Amniotic stem cell (primary cell): Measurements from ENCODE around the gene HCN2.

Experiments
- DNase-seq: peaks from one replicate; lab custom pipeline; 2025; lab: John Stamatoyannopoulos, UW

The HCN2 gene

GRCh38 chr19:589693-590395 lies at the start of gene HCN2:
TSS of gene HCN2 (plus strand) at chr19:589881. CDS start at chr19:589946, 65 bp downstream.
- DNase-seq: no peak

GRCh38 chr19:540867-541637 lies 48.6 kb upstream of the HCN2 start:
- DNase-seq: no peak

- DNase-seq: no peak
These were observed 48.0 kb upstream of the HCN2 start for GRCh38 chr19:541699-542098.

- DNase-seq: no peak
These were observed 47.4 kb upstream of the HCN2 start for GRCh38 chr19:542173-542866.

GRCh38 chr19:543910-544608 lies 45.6 kb upstream of the HCN2 start, which contains the start of gene GZMM:
TSS of gene GZMM (plus strand) at chr19:544053. CDS start at chr19:544072, 19 bp downstream.
- no peak for DNase-seq

GRCh38 chr19:547117-547516 lies 42.6 kb upstream of the HCN2 start:
- no peak for DNase-seq

GRCh38 chr19:547836-548720 lies 41.6 kb upstream of the HCN2 start:
- no peak for DNase-seq

- DNase-seq: no peak
These were observed 40.5 kb upstream of the HCN2 start for GRCh38 chr19:548886-549830.

GRCh38 chr19:554817-555216 lies 34.9 kb upstream of the HCN2 start:
- DNase-seq: no peak

GRCh38 chr19:555474-555808 lies 34.2 kb upstream of the HCN2 start:
- DNase-seq: no peak

GRCh38 chr19:556611-557382 lies 32.9 kb upstream of the HCN2 start:
- no peak for DNase-seq

GRCh38 chr19:558770-559439 lies 30.8 kb upstream of the HCN2 start:
- no peak for DNase-seq

- no peak for DNase-seq
These were observed 29.6 kb upstream of the HCN2 start for GRCh38 chr19:560121-560520.

GRCh38 chr19:566403-566802 lies 23.3 kb upstream of the HCN2 start:
- DNase-seq: no peak

- no peak for DNase-seq
These were observed 22.8 kb upstream of the HCN2 start for GRCh38 chr19:566844-567243.

- no peak for DNase-seq
These were observed 22.3 kb upstream of the HCN2 start for GRCh38 chr19:567296-567900.

- DNase-seq: no peak
These were observed 19.4 kb upstream of the HCN2 start for GRCh38 chr19:570251-570686.

GRCh38 chr19:570937-571565 lies 18.6 kb upstream of the HCN2 start:
- DNase-seq: no peak
